B cell (primary cell): Measurements from ENCODE around the gene PSMA3.

Experiments used
- EZH2 ChIP-seq: IDR thresholded peaks from 2 replicates; pipeline ENCODE4 v1.6.1; 2012; ENCODE audit warnings: borderline replicate concordance, low read depth, mild to moderate bottlenecking, moderate library complexity, low read length; ENCODE audit not compliant: insufficient read depth, poor library complexity, severe bottlenecking
- TF ChIP-seq, protein P1 (sequence below): fragments of 200-600 bp; IDR thresholded peaks from one replicate; pipeline ENCODE4 v1.8.0; 2022; ENCODE audit warnings: antibody characterized with exemption, mild to moderate bottlenecking

- no peak for TF ChIP-seq EZH2
- TF ChIP-seq, protein P1, sequence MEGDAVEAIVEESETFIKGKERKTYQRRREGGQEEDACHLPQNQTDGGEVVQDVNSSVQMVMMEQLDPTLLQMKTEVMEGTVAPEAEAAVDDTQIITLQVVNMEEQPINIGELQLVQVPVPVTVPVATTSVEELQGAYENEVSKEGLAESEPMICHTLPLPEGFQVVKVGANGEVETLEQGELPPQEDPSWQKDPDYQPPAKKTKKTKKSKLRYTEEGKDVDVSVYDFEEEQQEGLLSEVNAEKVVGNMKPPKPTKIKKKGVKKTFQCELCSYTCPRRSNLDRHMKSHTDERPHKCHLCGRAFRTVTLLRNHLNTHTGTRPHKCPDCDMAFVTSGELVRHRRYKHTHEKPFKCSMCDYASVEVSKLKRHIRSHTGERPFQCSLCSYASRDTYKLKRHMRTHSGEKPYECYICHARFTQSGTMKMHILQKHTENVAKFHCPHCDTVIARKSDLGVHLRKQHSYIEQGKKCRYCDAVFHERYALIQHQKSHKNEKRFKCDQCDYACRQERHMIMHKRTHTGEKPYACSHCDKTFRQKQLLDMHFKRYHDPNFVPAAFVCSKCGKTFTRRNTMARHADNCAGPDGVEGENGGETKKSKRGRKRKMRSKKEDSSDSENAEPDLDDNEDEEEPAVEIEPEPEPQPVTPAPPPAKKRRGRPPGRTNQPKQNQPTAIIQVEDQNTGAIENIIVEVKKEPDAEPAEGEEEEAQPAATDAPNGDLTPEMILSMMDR = no peak
Observed at GRCh38 chr14:58227096-58227819, 17.4 kb upstream of the PSMA3 start.
